ENCODE results near the gene PIM1. TPM values are rescaled to one million over a fixed set of nuclear protein-coding genes. Genes with fewer than 3 reads are reported as not detected.

Gene PIM1
- total RNA-seq, 1 donor from 2014 or later: 283 TPM

DNA sequence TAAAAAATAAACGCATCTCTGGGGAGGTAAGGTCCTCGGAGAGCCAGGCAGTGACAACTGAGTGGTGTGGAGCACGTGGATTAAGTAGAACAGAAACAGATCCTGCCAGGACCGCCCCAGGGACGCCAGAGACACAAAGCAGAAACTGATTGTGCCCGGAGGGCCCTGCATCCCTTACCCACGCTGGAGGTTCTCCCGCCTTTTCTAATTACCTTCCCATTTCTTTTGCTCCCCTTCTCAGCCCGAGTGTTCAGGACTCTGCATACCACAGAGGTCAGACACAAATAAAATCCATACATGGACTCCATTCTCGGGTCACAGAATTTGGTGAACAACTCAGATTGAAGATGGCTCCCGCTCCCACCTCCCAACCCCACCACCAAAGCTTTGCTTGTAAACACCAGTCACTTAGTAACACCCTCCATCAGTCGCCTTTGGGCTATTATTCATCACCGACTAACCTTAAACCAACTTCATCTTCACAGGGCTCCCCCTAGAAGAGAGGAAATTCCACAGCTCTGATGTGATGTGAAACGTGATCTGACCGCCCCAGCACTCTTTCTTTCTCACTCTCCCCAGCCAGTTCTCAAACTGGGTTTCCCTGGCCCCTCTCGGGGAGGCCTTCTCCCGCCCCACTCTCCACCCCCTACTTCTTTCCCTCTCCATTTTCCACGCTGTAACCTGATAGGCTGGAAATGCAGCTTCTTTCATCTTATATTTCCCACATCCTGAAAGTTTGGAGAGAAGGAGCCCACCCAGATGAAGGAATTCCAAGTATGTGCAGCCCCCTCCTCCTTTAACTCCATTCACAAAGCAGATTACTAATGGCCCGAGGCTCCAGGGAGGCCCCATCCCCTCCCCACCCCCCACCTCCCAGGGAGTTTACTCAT is 32.5 kb upstream of the PIM1 start:
- DNase-seq (no peak), ATAC-seq (ENCODE audit: low read depth) (peak; percentile 75)
- H3K27ac Mint-ChIP-seq: peak overlapping the region; percentile 73
- no peak for TF ChIP-seq CTCF (IDR thresholded peaks at IDR 0.05)
- H3K9me3 Mint-ChIP-seq: no peaks in the 10 kb centered on the region
- POLR2A ChIA-PET: interaction anchor here (0.6 to 2.2 kb wide), 9 partner anchors 9 to 224 kb away, joined by 3 to 9 read pairs (median 3); no protein-coding TSS in a partner anchor
- H3K27me3 Mint-ChIP-seq: no peaks in the 10 kb centered on the region
- CTCF ChIA-PET: interaction anchor here (1.0 kb wide), 1 partner anchor 86 kb away, joined by 3 read pairs; no protein-coding TSS in a partner anchor
- no peaks in the 10 kb centered on the region for H3K36me3 Mint-ChIP-seq (ENCODE audit: low read depth)
- peaks cover 28% of the 10 kb centered on the region for H3K4me1 Mint-ChIP-seq
- intact Hi-C loops (cut with micrococcal nuclease): no loop called here
- H3K4me3 Mint-ChIP-seq: peak overlapping the region; percentile 47

GRCh38 chr6:37138856-37139229 is 31.1 kb upstream of the PIM1 start:
- Mint-ChIP-seq H3K9me3 (no peaks in the 10 kb centered on the region), H3K27ac (no peak overlapping the region), H3K4me3 (no peak overlapping the region), H3K4me1 (peaks cover 35% of the 10 kb centered on the region), H3K36me3 (ENCODE audit: low read depth) (no peaks in the 10 kb centered on the region), H3K27me3 (no peaks in the 10 kb centered on the region)
- ChIA-PET POLR2A (interaction anchor here (0.7 kb wide), 2 partner anchors 13 to 31 kb away, joined by 5 to 6 read pairs; no protein-coding TSS in a partner anchor), CTCF (no interaction called here)
- intact Hi-C loops (cut with micrococcal nuclease): no loop called here
- no peak for ATAC-seq (ENCODE audit: low read depth)
- TF ChIP-seq CTCF (IDR thresholded peaks at IDR 0.05): no peak
- no peak for DNase-seq

DNA sequence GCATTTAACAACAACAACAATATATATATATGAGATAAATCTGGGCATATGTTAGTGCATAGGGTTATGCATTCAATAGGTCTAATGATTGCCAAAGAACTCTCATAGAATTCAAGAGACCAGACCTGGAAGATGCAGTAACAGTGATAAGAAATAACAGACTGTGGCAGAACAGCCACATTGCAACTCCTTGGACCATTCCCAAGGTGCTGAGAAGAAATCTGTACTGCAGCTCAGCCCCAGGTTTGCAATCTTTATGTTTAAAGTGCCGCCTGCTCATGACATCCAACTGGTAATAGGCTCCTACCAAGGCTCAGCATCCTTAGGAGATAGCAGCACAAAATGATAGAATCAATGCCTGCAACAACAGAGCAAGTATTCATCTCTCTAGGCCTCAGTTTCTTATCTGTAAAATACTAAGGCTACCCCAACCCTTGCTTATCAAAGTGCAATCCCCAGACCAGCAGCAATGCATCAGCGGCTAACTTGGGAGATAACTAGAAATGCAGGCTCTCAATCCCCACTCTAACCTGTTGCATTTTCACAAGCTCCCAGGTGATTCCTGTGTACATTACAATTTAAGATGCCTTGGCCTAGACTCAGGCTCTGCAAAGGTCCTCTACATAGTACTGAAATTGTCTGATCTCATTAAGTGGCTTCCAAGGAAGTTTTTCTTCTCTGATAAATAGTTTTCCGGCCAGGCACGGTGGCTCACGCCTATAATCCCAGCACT is 30.6 kb upstream of the PIM1 start:
- H3K4me1 Mint-ChIP-seq: peaks cover 41% of the 10 kb centered on the region
- H3K4me3 Mint-ChIP-seq: no peak overlapping the region
- ATAC-seq (ENCODE audit: low read depth) (no peak), DNase-seq (no peak)
- intact Hi-C loops (cut with micrococcal nuclease): no loop called here
- H3K27me3 Mint-ChIP-seq: no peaks in the 10 kb centered on the region
- H3K9me3 Mint-ChIP-seq: no peaks in the 10 kb centered on the region
- POLR2A ChIA-PET: interaction anchor here (1.0 kb wide), 1 partner anchor 10 kb away, joined by 18 read pairs; no protein-coding TSS in a partner anchor
- no peaks in the 10 kb centered on the region for H3K36me3 Mint-ChIP-seq (ENCODE audit: low read depth)
- CTCF ChIA-PET: no interaction called here
- no peak for TF ChIP-seq CTCF (IDR thresholded peaks at IDR 0.05)
- no peak overlapping the region for H3K27ac Mint-ChIP-seq

DNA sequence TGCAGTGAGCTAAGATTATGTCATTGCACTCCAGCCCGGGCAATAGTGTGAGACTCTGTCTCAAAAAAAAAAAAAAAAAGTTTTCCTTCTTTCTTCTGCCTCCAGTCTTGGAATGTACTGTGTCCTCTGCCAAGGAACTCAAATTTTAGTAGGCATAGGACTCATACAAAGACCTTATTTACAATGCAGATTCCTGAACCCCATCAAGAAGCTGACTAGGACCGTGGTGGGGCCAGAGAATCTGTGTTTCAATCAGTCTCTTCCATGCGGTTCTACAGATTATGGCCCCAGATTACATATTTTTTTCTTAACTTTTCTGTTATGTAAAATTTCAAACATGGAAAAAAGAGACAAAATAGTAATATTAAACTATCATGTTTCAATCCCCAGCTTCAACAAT is 29.8 kb upstream of the PIM1 start:
- no peak overlapping the region for H3K27ac Mint-ChIP-seq
- H3K9me3 Mint-ChIP-seq: no peaks in the 10 kb centered on the region
- ATAC-seq (ENCODE audit: low read depth) (no peak), DNase-seq (no peak)
- H3K4me3 Mint-ChIP-seq: no peak overlapping the region
- H3K27me3 Mint-ChIP-seq: no peaks in the 10 kb centered on the region
- POLR2A ChIA-PET: interaction anchor here (0.7 to 1.0 kb wide), 2 partner anchors 11 to 27 kb away, joined by 7 to 18 read pairs; no protein-coding TSS in a partner anchor
- no peaks in the 10 kb centered on the region for H3K36me3 Mint-ChIP-seq (ENCODE audit: low read depth)
- no peak for TF ChIP-seq CTCF (IDR thresholded peaks at IDR 0.05)
- intact Hi-C loops (cut with micrococcal nuclease): loop anchor here (2.0 to 5.0 kb wide), 2 partner anchors 15 to 38 kb away; no protein-coding TSS in a partner anchor
- CTCF ChIA-PET: no interaction called here
- peaks cover 48% of the 10 kb centered on the region for H3K4me1 Mint-ChIP-seq

Data from activated B cell treated with CpG ODN at 0.5 μM for 24 hours (primary cell).